ENCODE data around the gene RAC3. TPM values are rescaled to one million over a fixed set of nuclear protein-coding genes. Genes with fewer than 3 reads are reported as not detected.

Gene RAC3
- total RNA-seq, 4 donors from 2014 or later, result 0.42 to 2.0 TPM; not detected in 2

- Histone ChIP-seq H3K27ac (no peak overlapping the region), H3K4me1 (peaks cover 23 to 51% of the 10 kb centered on the region in 2 donors), H3K9me3 (no peaks in the 10 kb centered on the region), H3K27me3 (no peaks in the 10 kb centered on the region), H3K4me3 (no peak overlapping the region), H3K36me3 (peaks cover 0 to 4% of the 10 kb centered on the region in 2 donors)
- in situ Hi-C loops (cut with MboI; ENCODE audit: low sequenced_read_pairs in 4 of 4), result no loop called here
- no peak for TF ChIP-seq POLR2A (IDR thresholded peaks at IDR 0.05)
- TF ChIP-seq, protein P1, sequence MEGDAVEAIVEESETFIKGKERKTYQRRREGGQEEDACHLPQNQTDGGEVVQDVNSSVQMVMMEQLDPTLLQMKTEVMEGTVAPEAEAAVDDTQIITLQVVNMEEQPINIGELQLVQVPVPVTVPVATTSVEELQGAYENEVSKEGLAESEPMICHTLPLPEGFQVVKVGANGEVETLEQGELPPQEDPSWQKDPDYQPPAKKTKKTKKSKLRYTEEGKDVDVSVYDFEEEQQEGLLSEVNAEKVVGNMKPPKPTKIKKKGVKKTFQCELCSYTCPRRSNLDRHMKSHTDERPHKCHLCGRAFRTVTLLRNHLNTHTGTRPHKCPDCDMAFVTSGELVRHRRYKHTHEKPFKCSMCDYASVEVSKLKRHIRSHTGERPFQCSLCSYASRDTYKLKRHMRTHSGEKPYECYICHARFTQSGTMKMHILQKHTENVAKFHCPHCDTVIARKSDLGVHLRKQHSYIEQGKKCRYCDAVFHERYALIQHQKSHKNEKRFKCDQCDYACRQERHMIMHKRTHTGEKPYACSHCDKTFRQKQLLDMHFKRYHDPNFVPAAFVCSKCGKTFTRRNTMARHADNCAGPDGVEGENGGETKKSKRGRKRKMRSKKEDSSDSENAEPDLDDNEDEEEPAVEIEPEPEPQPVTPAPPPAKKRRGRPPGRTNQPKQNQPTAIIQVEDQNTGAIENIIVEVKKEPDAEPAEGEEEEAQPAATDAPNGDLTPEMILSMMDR (IDR thresholded peaks at IDR 0.05 in 4 of 5, conservative IDR thresholded peaks at IDR 0.05 in 1 of 5), result no peak
- ATAC-seq, result no peak
- no peak for DNase-seq
- intact Hi-C loops (cut with DNase I; ENCODE audit: low total_unique reads), result no loop called here
These were observed 35.2 kb upstream of the RAC3 start for GRCh38 chr17:81996232-81996756.

DNA sequence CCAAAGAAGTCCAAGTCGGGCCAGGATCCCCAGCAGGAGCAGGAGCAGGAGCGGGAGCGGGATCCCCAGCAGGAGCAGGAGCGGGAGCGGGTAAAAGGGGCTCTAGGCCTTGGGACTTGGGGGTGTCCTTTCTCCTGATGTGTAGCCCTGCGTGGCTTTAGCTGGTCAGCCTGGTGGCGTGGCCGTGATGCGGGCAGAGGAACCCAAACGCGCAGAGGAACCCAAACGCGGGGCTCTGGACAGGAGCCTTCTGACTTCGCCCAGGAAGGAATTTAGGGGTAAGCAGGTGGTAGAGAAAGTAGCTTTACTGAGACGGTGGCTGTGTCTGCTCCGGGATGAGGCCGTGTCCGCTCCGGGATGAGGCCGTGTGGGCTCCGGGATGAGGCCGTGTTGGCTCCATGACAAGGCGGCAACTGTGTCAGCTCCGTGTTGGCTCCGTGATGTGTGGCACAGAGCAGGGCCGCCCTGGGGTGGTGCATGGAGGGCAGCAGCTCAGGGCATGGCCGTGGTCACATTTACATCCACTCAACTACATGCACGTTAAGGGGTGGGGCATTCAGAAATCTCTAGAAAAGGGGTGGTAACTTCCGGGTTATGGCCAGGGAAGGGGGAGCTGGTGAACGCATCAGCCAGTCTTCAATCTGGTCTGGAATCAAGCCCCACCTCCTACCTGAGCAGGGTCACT, 34.6 kb upstream of the RAC3 start:
- H3K4me3 ChIP-seq, result no peak overlapping the region
- H3K9me3 ChIP-seq, result no peaks in the 10 kb centered on the region
- DNase-seq, result no peak
- ATAC-seq, result no peak
- no peak for TF ChIP-seq POLR2A (IDR thresholded peaks at IDR 0.05)
- TF ChIP-seq, protein P1 (IDR thresholded peaks at IDR 0.05 in 4 of 5, conservative IDR thresholded peaks at IDR 0.05 in 1 of 5), result no peak
- in situ Hi-C loops (cut with MboI; ENCODE audit: low sequenced_read_pairs in 4 of 4), result no loop called here
- no peak overlapping the region for H3K27ac ChIP-seq
- peaks cover 0 to 4% of the 10 kb centered on the region in 2 donors for H3K36me3 ChIP-seq
- peaks cover 23 to 52% of the 10 kb centered on the region in 2 donors for H3K4me1 ChIP-seq
- H3K27me3 ChIP-seq, result no peaks in the 10 kb centered on the region
- intact Hi-C loops (cut with DNase I; ENCODE audit: low total_unique reads), result no loop called here

DNA sequence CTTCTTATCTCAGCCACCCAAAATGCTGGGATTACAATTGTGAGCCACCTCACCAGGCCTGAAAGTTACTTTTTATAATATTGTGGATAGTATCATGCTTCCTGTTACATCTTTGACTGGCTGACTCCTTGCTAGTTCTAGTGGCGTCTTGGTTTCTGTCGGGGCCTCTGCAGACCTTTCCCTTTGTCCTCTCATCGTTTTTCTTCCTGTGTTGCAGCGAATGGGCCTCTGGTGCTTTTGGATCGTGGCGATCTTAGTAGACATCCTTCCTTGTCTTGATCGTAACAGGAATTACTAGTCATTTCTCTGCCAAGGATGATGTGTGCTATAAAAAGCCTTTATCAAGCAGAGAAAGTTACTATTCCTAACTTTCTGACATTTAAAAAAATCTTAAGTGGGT, 33.3 kb upstream of the RAC3 start:
- Histone ChIP-seq H3K4me1 (peaks cover 26 to 54% of the 10 kb centered on the region in 2 donors), H3K36me3 (peaks cover 0 to 4% of the 10 kb centered on the region in 2 donors), H3K4me3 (no peak overlapping the region), H3K9me3 (no peaks in the 10 kb centered on the region), H3K27ac (no peak overlapping the region), H3K27me3 (no peaks in the 10 kb centered on the region)
- intact Hi-C loops (cut with DNase I; ENCODE audit: low total_unique reads) (no loop called here), in situ Hi-C loops (cut with MboI; ENCODE audit: low sequenced_read_pairs in 4 of 4) (no loop called here)
- TF ChIP-seq, protein P1 (IDR thresholded peaks at IDR 0.05 in 4 of 5, conservative IDR thresholded peaks at IDR 0.05 in 1 of 5), result no peak
- no peak for TF ChIP-seq POLR2A (IDR thresholded peaks at IDR 0.05)
- ATAC-seq (no peak), DNase-seq (no peak)

DNA sequence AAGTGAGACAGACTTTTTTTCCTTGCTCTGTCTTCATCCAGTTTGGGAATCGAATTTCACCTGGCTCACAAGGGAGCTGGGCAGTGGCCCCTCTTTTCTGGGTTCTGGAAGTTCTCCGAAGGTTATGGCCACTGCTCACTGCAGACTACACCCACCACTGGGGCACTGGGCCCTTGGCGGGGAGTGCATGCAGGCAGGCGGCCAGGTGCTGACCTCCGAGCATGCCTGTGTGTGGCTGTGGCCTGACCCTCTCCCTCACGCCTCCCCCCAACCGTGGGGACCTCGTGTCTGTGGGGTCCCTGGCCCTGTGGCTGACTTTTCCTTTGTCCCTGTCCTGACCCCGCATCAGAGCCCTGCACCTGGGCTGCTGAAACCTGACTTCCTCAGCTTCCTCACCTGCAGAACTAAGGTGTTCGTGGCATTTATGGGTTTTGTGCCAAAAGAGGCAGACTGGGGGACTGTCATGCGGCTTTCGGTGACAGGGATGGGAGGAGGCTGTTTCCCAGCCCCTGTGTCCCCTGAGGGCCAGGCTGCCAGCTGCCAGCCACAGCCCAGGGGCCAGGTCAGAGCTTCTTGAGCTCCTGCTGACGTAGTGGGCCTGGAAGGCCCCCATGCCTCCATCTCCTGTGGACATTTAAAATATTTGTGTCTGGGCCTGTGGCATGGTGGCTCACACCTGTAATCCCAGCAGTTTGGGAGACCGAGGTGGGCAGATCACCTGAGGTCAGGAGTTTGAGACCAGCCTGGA, 32.6 kb upstream of the RAC3 start:
- no peaks in the 10 kb centered on the region for H3K27me3 ChIP-seq
- DNase-seq (no peak), ATAC-seq (no peak)
- H3K36me3 ChIP-seq, result peaks cover 0 to 4% of the 10 kb centered on the region in 2 donors
- H3K4me3 ChIP-seq, result no peak overlapping the region
- no peaks in the 10 kb centered on the region for H3K9me3 ChIP-seq
- intact Hi-C loops (cut with DNase I; ENCODE audit: low total_unique reads), result no loop called here
- in situ Hi-C loops (cut with MboI; ENCODE audit: low sequenced_read_pairs in 4 of 4), result no loop called here
- no peak overlapping the region for H3K27ac ChIP-seq
- TF ChIP-seq, protein P1 (IDR thresholded peaks at IDR 0.05 in 4 of 5, conservative IDR thresholded peaks at IDR 0.05 in 1 of 5), result no peak
- TF ChIP-seq POLR2A (IDR thresholded peaks at IDR 0.05), result no peak
- peaks cover 32 to 60% of the 10 kb centered on the region in 2 donors for H3K4me1 ChIP-seq

All from gastrocnemius medialis (tissue), 4 donors.